Pons (tissue), 1 donor: ENCODE measurements around the gene CHL1.

Source experiments
- DNase-seq: peaks from one replicate; pipeline ENCODE4 v3.0.0-alpha.2; 2016; ENCODE audit warnings: low spot score

Gene CHL1

GRCh38 chr3:399647-400046 lies 203.1 kb downstream of the CHL1 start:
- no peak for DNase-seq

GRCh38 chr3:403826-404225 lies 207.3 kb downstream of the CHL1 start:
- no peak for DNase-seq

GRCh38 chr3:409011-409410 lies 212.4 kb downstream of the CHL1 start:
- no peak for DNase-seq

- DNase-seq = no peak
Measured at GRCh38 chr3:411226-411625, 214.7 kb downstream of the CHL1 start.

GRCh38 chr3:414063-414462 lies 217.5 kb downstream of the CHL1 start:
- peak; percentile 15 for DNase-seq

- no peak for DNase-seq
Measured at GRCh38 chr3:418239-418929, 221.8 kb downstream of the CHL1 start.

GRCh38 chr3:420584-420983 lies 224.0 kb downstream of the CHL1 start:
- no peak for DNase-seq

GRCh38 chr3:425079-425478 lies 228.5 kb downstream of the CHL1 start:
- DNase-seq = peak; percentile 76

- no peak for DNase-seq
Measured at GRCh38 chr3:426072-426471, 229.5 kb downstream of the CHL1 start.

- DNase-seq = no peak
Measured at GRCh38 chr3:427128-427527, 230.6 kb downstream of the CHL1 start.

- DNase-seq = no peak
Measured at GRCh38 chr3:430186-430585, 233.6 kb downstream of the CHL1 start.

- DNase-seq = no peak
Measured at GRCh38 chr3:435161-435560, 238.6 kb downstream of the CHL1 start.

GRCh38 chr3:436053-436452 lies 239.5 kb downstream of the CHL1 start:
- DNase-seq = no peak

GRCh38 chr3:440826-441225 lies 244.3 kb downstream of the CHL1 start:
- no peak for DNase-seq

- DNase-seq = no peak
Measured at GRCh38 chr3:445960-446359, 249.4 kb downstream of the CHL1 start.

- DNase-seq = no peak
Measured at GRCh38 chr3:447671-448070, 251.1 kb downstream of the CHL1 start.

- no peak for DNase-seq
Measured at GRCh38 chr3:449711-450110, 253.1 kb downstream of the CHL1 start.

GRCh38 chr3:452221-452620 lies 255.7 kb downstream of the CHL1 start:
- DNase-seq = no peak

- DNase-seq = no peak
Measured at GRCh38 chr3:453106-453505, 256.5 kb downstream of the CHL1 start.

- no peak for DNase-seq
Measured at GRCh38 chr3:454986-455385, 258.4 kb downstream of the CHL1 start.

- no peak for DNase-seq
Measured at GRCh38 chr3:458124-458523, 261.6 kb downstream of the CHL1 start.

GRCh38 chr3:458653-459310 lies 262.2 kb downstream of the CHL1 start:
- peak; percentile 50 for DNase-seq
